Panc1 (cell line): ENCODE data around the gene CHKB. TPM values are rescaled to one million over a fixed set of nuclear protein-coding genes. Genes with fewer than 3 reads are reported as not detected.
A peak's percentile ranks its signal among the peaks of the same experiment; 100 is the strongest.

Experiments used
- ATAC-seq: fragments of 200-7000 bp; cut with Tn5 transposase; 2 replicates; pipeline ENCODE4 v1.9.1; 2020; ENCODE audit warnings: mild to moderate bottlenecking, moderate library complexity
- BruUV-seq: library from RNA; stranded (reverse); fragments of 400-500 nt; replicated peaks from 2 replicates; lab custom pipeline; 2021; lab: Mats Ljungman, UMichigan
- CTCF ChIA-PET: fragments of 300-600 bp; sonication (Branson Sonifier 250); formaldehyde crosslinking; loops from one replicate; lab custom pipeline; 2022; ENCODE audit warnings: antibody characterized with exemption; lab: Charles Lee
- POLR2A ChIA-PET: fragments of 300-600 bp; sonication (Branson Sonifier 250); formaldehyde crosslinking; loops from one replicate; lab custom pipeline; 2022; ENCODE audit warnings: antibody characterized with exemption; lab: Charles Lee
- DNase-seq: peaks from one replicate; pipeline ENCODE4 v3.0.0-alpha.2; 2010; ENCODE audit warnings: low read depth, low spot score
- H3K27ac ChIP-seq: 2 replicates; pipeline ENCODE4 v1.5.1; 2011; ENCODE audit warnings: mild to moderate bottlenecking, low read length, inconsistent platforms
- H3K27me3 ChIP-seq: fragments of 200-500 bp; sonication (Bioruptor generic); 2 replicates; pipeline ENCODE4 v1.6.0; 2014; ENCODE audit warnings: low read length, inconsistent platforms; ENCODE audit not compliant: control insufficient read depth, insufficient read depth
- H3K36me3 ChIP-seq: fragments of 200-500 bp; sonication (Bioruptor generic); 2 replicates; pipeline ENCODE4 v1.5.1; 2014; ENCODE audit warnings: inconsistent platforms, mild to moderate bottlenecking, low read length, moderate library complexity; ENCODE audit not compliant: control insufficient read depth, insufficient read depth
- H3K4me1 ChIP-seq: 2 replicates; pipeline ENCODE4 v1.5.1; 2011; ENCODE audit warnings: inconsistent platforms, mild to moderate bottlenecking, low read length, moderate library complexity; ENCODE audit not compliant: control insufficient read depth, insufficient read depth
- H3K4me3 ChIP-seq, 2 experiments: 2 replicates each; pipeline ENCODE4 v1.5.1; 2011 to 2012; ENCODE audit warnings: low read depth in 2 of 2, low read length in 2 of 2, mild to moderate bottlenecking in 2 of 2, inconsistent platforms in 1 of 2, moderate library complexity in 1 of 2
- H3K9me3 ChIP-seq: fragments of 200-500 bp; sonication (Bioruptor generic); 2 replicates; pipeline ENCODE4 v1.5.1; 2014; ENCODE audit warnings: low read depth, mild to moderate bottlenecking, inconsistent platforms, low read length, moderate library complexity; ENCODE audit not compliant: control insufficient read depth, insufficient read depth
- POLR2AphosphoS5 ChIP-seq: IDR thresholded peaks from 2 replicates; pipeline ENCODE4 v1.6.1; 2012; ENCODE audit warnings: mild to moderate bottlenecking, low read depth, low read length, moderate library complexity
- SIN3A ChIP-seq: IDR thresholded peaks from 2 replicates; pipeline ENCODE4 v1.6.1; 2012; ENCODE audit warnings: low read depth, mild to moderate bottlenecking, low read length, moderate library complexity, borderline replicate concordance; ENCODE audit not compliant: insufficient read depth
- TCF7L2 ChIP-seq: IDR thresholded peaks from 2 replicates; pipeline ENCODE4 v1.6.1; 2011; ENCODE audit warnings: mild to moderate bottlenecking, low read depth, low read length, inconsistent platforms
- in situ Hi-C: cut with HindIII; loops from 2 replicates; pipeline ENCODE4 v1.10.0; 2016; ENCODE audit warnings: low sequenced_read_pairs, low pct_unique_long_range_greater_than_20kb
- intact Hi-C: fragments of 100-400 bp; cut with micrococcal nuclease; formaldehyde crosslinking; loops from one replicate; pipeline ENCODE4 v1.10.0; 2022; ENCODE audit not compliant: unreplicated experiment
- total RNA-seq: library from RNA; stranded (reverse); gene quantifications from one replicate; pipeline ENCODE4 v1.2.1, GENCODE V29; 2021; ENCODE audit not compliant: unreplicated experiment
- TF ChIP-seq, protein P1 (sequence below): fragments of 450-650 bp; IDR thresholded peaks from 2 replicates; pipeline ENCODE4 v1.5.1; 2017; ENCODE audit warnings: mild to moderate bottlenecking
- TF ChIP-seq, protein P2 (sequence below), 2 experiments: IDR thresholded peaks; 2 replicates each; pipeline ENCODE4 v1.6.1; 2011 to 2012; ENCODE audit warnings: low read depth in 2 of 2, control low read depth in 1 of 2, low read length in 1 of 2, mild to moderate bottlenecking in 1 of 2, moderate library complexity in 1 of 2; ENCODE audit not compliant: insufficient read depth in 1 of 2

The CHKB gene
- total RNA-seq, 1 experiment from 2014 or later = 43.5 TPM

DNA sequence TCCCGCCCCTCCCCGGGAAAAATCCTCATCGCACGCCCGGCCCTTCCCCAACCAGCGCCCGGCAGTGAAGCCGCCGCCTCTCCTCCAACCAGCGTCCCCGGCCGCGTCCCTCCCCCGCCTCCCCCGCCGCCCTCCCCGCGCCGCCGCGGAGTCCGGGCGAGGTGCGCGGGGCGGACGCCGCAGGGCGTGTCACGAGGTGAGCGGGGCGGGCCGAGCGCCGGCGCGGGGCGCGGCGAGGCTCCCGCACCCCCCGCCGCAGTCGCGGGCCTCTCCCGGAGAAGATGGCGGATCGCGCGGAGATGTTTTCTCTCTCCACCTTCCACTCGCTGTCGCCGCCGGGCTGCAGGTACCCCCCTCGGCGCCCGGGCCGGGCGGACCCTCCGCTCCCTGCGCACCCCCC lies 17.9 kb upstream of the CHKB start, which contains the start of gene MAPK8IP2:
Gene MAPK8IP2, plus strand, starts transcription at position 256 of the 400 bp plus-strand sequence. Its CDS starts 26 bp downstream, at position 282.
- in situ Hi-C loops (no loop called here), intact Hi-C loops (no loop called here)
- ChIA-PET POLR2A (no interaction called here), CTCF (no interaction called here)
- Histone ChIP-seq H3K36me3 (no peaks in the 10 kb centered on the region), H3K4me3 (peak within 1 kb of the TSS; percentile 55 to 56), H3K27me3 (no peaks in the 10 kb centered on the region), H3K4me1 (peaks cover 3% of the 10 kb centered on the region; the same call in 1 of the 2 replicates), H3K27ac (0 out of 2 replicates have a peak within 1 kb of the TSS, but pooled peaks have one; percentile 7), H3K9me3 (no peaks in the 10 kb centered on the region)
- ATAC-seq (peak; percentile 87), DNase-seq (no peak)
- no TSS peak for BruUV-seq
- TF ChIP-seq POLR2AphosphoS5 = no peak
- TF ChIP-seq TCF7L2 = no peak

DNA sequence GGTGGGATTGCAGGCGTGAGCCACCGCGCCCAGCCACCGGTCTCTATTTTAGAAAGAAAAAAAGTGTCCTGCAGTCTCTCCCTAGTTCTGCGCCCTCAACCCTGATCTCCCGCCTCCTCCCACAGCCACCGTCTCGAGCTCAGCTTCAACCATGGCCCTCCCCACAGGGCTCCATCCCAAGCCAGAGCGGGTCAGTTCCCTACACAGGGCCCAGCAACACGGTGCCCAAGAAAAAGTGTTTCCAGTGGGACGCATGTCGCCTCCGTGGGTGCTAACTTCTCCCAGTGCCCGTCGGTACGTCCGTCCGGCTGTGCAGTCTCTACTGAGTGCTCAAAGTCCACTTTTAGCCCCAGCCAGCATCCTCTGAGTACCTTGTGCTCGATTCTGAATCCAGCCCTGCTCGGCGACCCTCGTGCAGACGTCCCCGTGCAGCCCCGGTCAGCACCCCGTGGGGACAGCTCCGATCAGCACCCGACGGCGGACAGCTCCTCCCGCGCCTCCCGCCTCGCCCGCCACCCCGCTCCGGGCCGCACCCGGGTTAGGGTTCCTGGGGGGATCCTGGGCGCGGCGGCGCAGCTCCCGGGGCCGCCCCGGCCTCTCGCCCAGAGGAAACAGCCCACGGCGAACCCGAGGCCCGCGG lies 17.3 kb upstream of the CHKB start:
- in situ Hi-C loops = no loop called here
- Histone ChIP-seq H3K4me1 (peaks cover 3% of the 10 kb centered on the region; the same call in 1 of the 2 replicates), H3K36me3 (no peaks in the 10 kb centered on the region), H3K27ac (no peak overlapping the region), H3K27me3 (no peaks in the 10 kb centered on the region), H3K4me3 (peak overlapping the region; percentile 40 to 55), H3K9me3 (no peaks in the 10 kb centered on the region)
- DNase-seq (no peak), ATAC-seq (peak; percentile 79)
- CTCF ChIA-PET = no interaction called here
- POLR2A ChIA-PET = no interaction called here
- no TSS peak for BruUV-seq
- TF ChIP-seq SIN3A (peak; percentile 99), POLR2AphosphoS5 (no peak)
- TF ChIP-seq, protein P1, sequence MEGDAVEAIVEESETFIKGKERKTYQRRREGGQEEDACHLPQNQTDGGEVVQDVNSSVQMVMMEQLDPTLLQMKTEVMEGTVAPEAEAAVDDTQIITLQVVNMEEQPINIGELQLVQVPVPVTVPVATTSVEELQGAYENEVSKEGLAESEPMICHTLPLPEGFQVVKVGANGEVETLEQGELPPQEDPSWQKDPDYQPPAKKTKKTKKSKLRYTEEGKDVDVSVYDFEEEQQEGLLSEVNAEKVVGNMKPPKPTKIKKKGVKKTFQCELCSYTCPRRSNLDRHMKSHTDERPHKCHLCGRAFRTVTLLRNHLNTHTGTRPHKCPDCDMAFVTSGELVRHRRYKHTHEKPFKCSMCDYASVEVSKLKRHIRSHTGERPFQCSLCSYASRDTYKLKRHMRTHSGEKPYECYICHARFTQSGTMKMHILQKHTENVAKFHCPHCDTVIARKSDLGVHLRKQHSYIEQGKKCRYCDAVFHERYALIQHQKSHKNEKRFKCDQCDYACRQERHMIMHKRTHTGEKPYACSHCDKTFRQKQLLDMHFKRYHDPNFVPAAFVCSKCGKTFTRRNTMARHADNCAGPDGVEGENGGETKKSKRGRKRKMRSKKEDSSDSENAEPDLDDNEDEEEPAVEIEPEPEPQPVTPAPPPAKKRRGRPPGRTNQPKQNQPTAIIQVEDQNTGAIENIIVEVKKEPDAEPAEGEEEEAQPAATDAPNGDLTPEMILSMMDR = no peak
- TF ChIP-seq, protein P2, sequence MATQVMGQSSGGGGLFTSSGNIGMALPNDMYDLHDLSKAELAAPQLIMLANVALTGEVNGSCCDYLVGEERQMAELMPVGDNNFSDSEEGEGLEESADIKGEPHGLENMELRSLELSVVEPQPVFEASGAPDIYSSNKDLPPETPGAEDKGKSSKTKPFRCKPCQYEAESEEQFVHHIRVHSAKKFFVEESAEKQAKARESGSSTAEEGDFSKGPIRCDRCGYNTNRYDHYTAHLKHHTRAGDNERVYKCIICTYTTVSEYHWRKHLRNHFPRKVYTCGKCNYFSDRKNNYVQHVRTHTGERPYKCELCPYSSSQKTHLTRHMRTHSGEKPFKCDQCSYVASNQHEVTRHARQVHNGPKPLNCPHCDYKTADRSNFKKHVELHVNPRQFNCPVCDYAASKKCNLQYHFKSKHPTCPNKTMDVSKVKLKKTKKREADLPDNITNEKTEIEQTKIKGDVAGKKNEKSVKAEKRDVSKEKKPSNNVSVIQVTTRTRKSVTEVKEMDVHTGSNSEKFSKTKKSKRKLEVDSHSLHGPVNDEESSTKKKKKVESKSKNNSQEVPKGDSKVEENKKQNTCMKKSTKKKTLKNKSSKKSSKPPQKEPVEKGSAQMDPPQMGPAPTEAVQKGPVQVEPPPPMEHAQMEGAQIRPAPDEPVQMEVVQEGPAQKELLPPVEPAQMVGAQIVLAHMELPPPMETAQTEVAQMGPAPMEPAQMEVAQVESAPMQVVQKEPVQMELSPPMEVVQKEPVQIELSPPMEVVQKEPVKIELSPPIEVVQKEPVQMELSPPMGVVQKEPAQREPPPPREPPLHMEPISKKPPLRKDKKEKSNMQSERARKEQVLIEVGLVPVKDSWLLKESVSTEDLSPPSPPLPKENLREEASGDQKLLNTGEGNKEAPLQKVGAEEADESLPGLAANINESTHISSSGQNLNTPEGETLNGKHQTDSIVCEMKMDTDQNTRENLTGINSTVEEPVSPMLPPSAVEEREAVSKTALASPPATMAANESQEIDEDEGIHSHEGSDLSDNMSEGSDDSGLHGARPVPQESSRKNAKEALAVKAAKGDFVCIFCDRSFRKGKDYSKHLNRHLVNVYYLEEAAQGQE (IDR thresholded peaks at IDR 0.05; ENCODE audit: insufficient read depth in 1 of 2, low read depth in 2 of 2, low read length in 1 of 2) = peak; percentile 98
- intact Hi-C loops = no loop called here

DNA sequence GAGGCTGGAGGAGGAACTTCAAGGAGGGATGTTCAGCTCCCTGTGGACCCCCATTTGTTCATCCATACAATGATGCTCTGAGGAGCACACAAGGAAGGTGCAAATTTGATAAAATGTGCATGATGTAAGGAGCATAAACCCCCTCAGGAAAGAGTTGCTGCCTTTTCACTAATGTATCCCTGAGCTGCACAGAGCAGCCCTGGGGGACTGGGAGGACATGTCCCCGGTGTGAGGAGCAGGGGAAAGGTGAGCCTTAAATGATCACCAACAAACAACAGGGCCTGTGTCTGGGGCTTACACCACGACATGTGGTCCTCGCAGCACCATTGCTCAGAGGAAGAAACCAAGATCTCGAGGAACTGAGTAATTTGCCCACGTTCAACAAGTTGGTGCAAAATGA lies 14.4 kb upstream of the CHKB start:
- no peaks in the 10 kb centered on the region for H3K36me3 ChIP-seq

More for the DNA sequence above, 14.4 kb upstream of the CHKB start:
- intact Hi-C loops = no loop called here
- H3K27ac ChIP-seq = no peak overlapping the region
- ATAC-seq = no peak
- H3K4me3 ChIP-seq = no peak overlapping the region
- BruUV-seq = no TSS peak
- ChIA-PET CTCF (no interaction called here), POLR2A (no interaction called here)
- TF ChIP-seq, protein P1 = no peak
- TF ChIP-seq, protein P2 (IDR thresholded peaks at IDR 0.05; ENCODE audit: insufficient read depth in 1 of 2, low read depth in 2 of 2, low read length in 1 of 2) = no peak
- TF ChIP-seq TCF7L2 (no peak), SIN3A (no peak), POLR2AphosphoS5 (no peak)
- no peaks in the 10 kb centered on the region for H3K9me3 ChIP-seq
- in situ Hi-C loops = no loop called here
- no peaks in the 10 kb centered on the region for H3K27me3 ChIP-seq
- peaks cover 3% of the 10 kb centered on the region; the same call in 1 of the 2 replicates for H3K4me1 ChIP-seq
- DNase-seq = no peak
